B cell (primary cell): ENCODE measurements around the gene RHCG. TPM values are rescaled to one million over a fixed set of nuclear protein-coding genes. Genes with fewer than 3 reads are reported as not detected.

Experiments
- ATAC-seq: fragments of 200-7000 bp; cut with Tn5 transposase; one replicate; pipeline ENCODE4 v1.10.0; 2021; ENCODE audit warnings: low read depth, mild to moderate bottlenecking, moderate number of reproducible peaks, moderate library complexity
- CTCF ChIA-PET: fragments of 350-600 bp; sonication (Branson Sonifier 250); formaldehyde crosslinking; loops from one replicate; lab custom pipeline; 2021; ENCODE audit warnings: antibody characterized with exemption, inconsistent platforms; lab: Charles Lee
- POLR2A ChIA-PET: fragments of 350-600 bp; sonication (Branson Sonifier 250); formaldehyde crosslinking; loops from one replicate; lab custom pipeline; 2021; ENCODE audit warnings: antibody characterized with exemption; lab: Charles Lee
- DNase-seq: peaks from one replicate; pipeline ENCODE4 v3.0.0; 2013
- H2AFZ ChIP-seq: 2 replicates; pipeline ENCODE4 v1.6.1; 2012; ENCODE audit warnings: mild to moderate bottlenecking, low read depth, low read length; ENCODE audit not compliant: insufficient read depth, poor library complexity, severe bottlenecking
- H3K27ac ChIP-seq, 2 donors: 1 replicate in 1 of 2; 2 replicates in 1 of 2; pipeline ENCODE4 v1.5.1; 2012 to 2013; ENCODE audit warnings: low read length in 2 of 2, mild to moderate bottlenecking in 2 of 2, moderate library complexity in 1 of 2
- H3K27me3 ChIP-seq, 4 experiments: fragments of 200-600 bp in 1 of 4; sonication (generic) in 1 of 4; replicated peaks in 1 of 4; 1 replicate in 2 of 4; 2 replicates in 2 of 4; pipeline versions ENCODE4 v1.6.1 to v1.7.0; 2013 to 2016; ENCODE audit warnings: low read length in 3 of 4, mild to moderate bottlenecking in 2 of 4, mixed read lengths in 1 of 4, moderate library complexity in 1 of 4; ENCODE audit not compliant: insufficient read depth in 4 of 4, control insufficient read depth in 3 of 4; ENCODE audit errors: control extremely low read depth in 1 of 4
- H3K36me3 ChIP-seq, 2 experiments: replicated peaks in 1 of 2; 1 replicate in 1 of 2; 2 replicates in 1 of 2; pipeline versions ENCODE4 v1.6.1 to v1.7.1; 2013; ENCODE audit warnings: low read length in 1 of 2; ENCODE audit not compliant: insufficient read depth in 2 of 2, control insufficient read depth in 1 of 2; ENCODE audit errors: control extremely low read depth in 1 of 2, extremely low read depth in 1 of 2
- H3K4me1 ChIP-seq, 2 donors: fragments of 200-600 bp in 1 of 2; sonication (generic) in 1 of 2; 1 replicate in 1 of 2; 2 replicates in 1 of 2; pipeline versions ENCODE4 v1.5.1 to v1.6.1; 2013 to 2017; ENCODE audit warnings: low read length in 2 of 2; ENCODE audit not compliant: control insufficient read depth in 2 of 2, insufficient read depth in 2 of 2
- H3K4me2 ChIP-seq: replicated peaks from 2 replicates; pipeline ENCODE3; 2012; ENCODE audit warnings: mild to moderate bottlenecking, low read depth, low read length; ENCODE audit not compliant: poor library complexity, severe bottlenecking
- H3K4me3 ChIP-seq, 5 experiments: fragments of 200-600 bp in 1 of 5; sonication (generic) in 1 of 5; 1 replicate in 3 of 5; 2 replicates in 2 of 5; pipeline versions ENCODE4 v1.5.1 to v1.7.0; 2011 to 2016; ENCODE audit warnings: low read length in 4 of 5, mild to moderate bottlenecking in 4 of 5, low read depth in 2 of 5, control low read depth in 1 of 5, moderate library complexity in 1 of 5; ENCODE audit not compliant: insufficient read depth in 1 of 5; ENCODE audit errors: control extremely low read depth in 1 of 5, extremely low read depth in 1 of 5
- H3K79me2 ChIP-seq: fragments of 200-600 bp; sonication (generic); one replicate; pipeline ENCODE4 v1.6.0; 2016; ENCODE audit warnings: low read length; ENCODE audit not compliant: control insufficient read depth, insufficient read depth
- H3K9ac ChIP-seq: fragments of 200-600 bp; sonication (generic); 2 replicates; pipeline ENCODE4 v1.6.1; 2017; ENCODE audit warnings: mild to moderate bottlenecking, low read length, moderate library complexity
- H3K9me3 ChIP-seq, 3 donors: one replicate each; pipeline versions ENCODE4 v1.6.1 to v1.7.1; 2013; ENCODE audit warnings: low read length in 2 of 3; ENCODE audit not compliant: control insufficient read depth in 2 of 3, insufficient read depth in 1 of 3; ENCODE audit errors: control extremely low read depth in 1 of 3
- H4K20me1 ChIP-seq: 2 replicates; pipeline ENCODE4 v1.6.0; 2012; ENCODE audit warnings: mild to moderate bottlenecking, low read length; ENCODE audit not compliant: insufficient read depth, control insufficient read depth, poor library complexity, severe bottlenecking
- H3K27ac Mint-ChIP-seq: one replicate; pipeline ENCODE4 v1.8.0; 2021; ENCODE audit warnings: mixed read lengths
- H3K27me3 Mint-ChIP-seq: one replicate; pipeline ENCODE4 v1.8.0; 2021; ENCODE audit warnings: mixed read lengths
- H3K4me1 Mint-ChIP-seq: one replicate; pipeline ENCODE4 v1.8.0; 2021; ENCODE audit warnings: mixed read lengths
- H3K4me3 Mint-ChIP-seq: one replicate; pipeline ENCODE4 v1.8.0; 2021; ENCODE audit warnings: mixed read lengths
- H3K9me3 Mint-ChIP-seq: one replicate; pipeline ENCODE4 v1.8.0; 2022; ENCODE audit warnings: mixed read lengths; ENCODE audit not compliant: insufficient read depth
- EZH2 ChIP-seq: IDR thresholded peaks from 2 replicates; pipeline ENCODE4 v1.6.1; 2012; ENCODE audit warnings: borderline replicate concordance, low read depth, mild to moderate bottlenecking, moderate library complexity, low read length; ENCODE audit not compliant: insufficient read depth, poor library complexity, severe bottlenecking
- WGBS: methylation state at CpG from one replicate; pipeline ENCODE4 v1.1.5; 2013; ENCODE audit warnings: missing lambda C conversion rate; ENCODE audit not compliant: insufficient coverage; 5-methylcytosine and 5-hydroxymethylcytosine counted together
- intact Hi-C: fragments of 100-400 bp; cut with micrococcal nuclease; formaldehyde crosslinking; loops from one replicate; pipeline ENCODE4 v1.10.0; 2022
- polyA plus RNA-seq: library from polyadenylated mRNA; depleted of rRNA; stranded (reverse); fragments of >200 nt; gene quantifications from 2 replicates; pipeline ENCODE4 v1.2.3, GENCODE V29; 2012
- total RNA-seq, 2 donors: library from RNA; stranded (reverse); fragments of 120-200 nt in 1 of 2; gene quantifications; 1 replicate in 1 of 2; 2 replicates in 1 of 2; pipeline versions ENCODE4 v1.2.3 to v1.2.4, GENCODE V29; 2013 to 2022
- TF ChIP-seq, protein P1 (sequence below): fragments of 200-600 bp; IDR thresholded peaks from one replicate; pipeline ENCODE4 v1.8.0; 2022; ENCODE audit warnings: antibody characterized with exemption, mild to moderate bottlenecking

RHCG gene
- total and polyA plus RNA-seq, 2 donors (not counting 1 experiment from before 2014, with no cell fraction given), result not detected

DNA sequence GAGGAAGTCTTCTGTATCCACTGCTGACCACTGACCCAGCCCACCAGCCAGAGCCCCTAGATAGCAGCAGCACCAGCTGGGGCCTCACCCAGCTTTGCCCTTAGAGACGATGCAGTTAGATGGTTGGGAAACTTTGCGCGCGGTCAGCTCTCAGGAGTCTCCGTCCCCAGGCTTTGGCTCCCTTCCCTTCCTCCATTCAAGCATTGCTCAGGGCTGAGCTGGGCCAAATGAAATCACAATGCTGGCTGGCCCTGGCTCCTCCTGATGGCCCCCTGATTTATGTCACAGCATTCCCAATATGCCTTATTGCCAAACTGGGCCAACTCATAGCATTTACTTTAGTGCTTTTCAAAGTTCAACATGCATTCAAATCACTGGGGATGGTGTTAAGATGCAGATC is 34.6 kb upstream of the RHCG start:
- POLR2A ChIA-PET, result no interaction called here
- Histone ChIP-seq H3K27ac (no peak overlapping the region), H3K79me2 (no peaks in the 10 kb centered on the region)

DNA sequence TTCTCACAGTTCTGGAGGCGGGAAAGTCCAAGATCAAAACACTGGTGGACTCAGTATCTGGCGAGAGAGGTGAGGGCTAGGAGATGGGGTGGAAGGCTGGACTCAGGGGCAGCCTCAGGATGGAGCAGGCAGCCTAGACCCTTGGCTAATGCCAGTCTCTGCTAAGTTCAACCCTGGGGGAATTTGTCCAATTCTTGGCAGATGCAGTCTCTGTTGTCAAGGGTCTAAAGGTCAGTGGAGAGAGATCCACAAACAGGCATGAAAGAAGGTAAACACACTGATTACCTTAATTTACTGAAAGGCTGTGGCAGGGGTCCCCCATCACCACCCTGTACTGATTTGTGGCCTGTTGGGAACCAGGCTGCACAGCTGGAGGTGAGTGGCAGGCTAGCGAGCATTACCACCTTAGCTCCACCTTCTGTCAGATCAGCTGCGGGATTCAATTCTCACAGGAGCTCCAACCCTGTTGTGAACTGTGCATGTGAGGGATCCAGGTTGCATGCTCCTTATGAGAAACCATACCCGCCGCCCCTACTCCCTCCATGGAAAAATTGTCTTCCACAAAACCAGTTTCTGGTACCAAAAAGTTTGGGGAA is 32.5 kb upstream of the RHCG start:
- Histone ChIP-seq H3K9me3 (no peaks in the 10 kb centered on the region), H3K27me3 (peaks cover 0 to 5% (median 0%) of the 10 kb centered on the region in 4 experiments), H3K27ac (no peak overlapping the region), H3K9ac (no peak overlapping the region), H3K79me2 (no peaks in the 10 kb centered on the region), H3K4me1 (no peaks in the 10 kb centered on the region), H3K36me3 (no peaks in the 10 kb centered on the region), H3K4me3 (no peak overlapping the region), H4K20me1 (no peaks in the 10 kb centered on the region), H2AFZ (no peak overlapping the region), H3K4me2 (no peak overlapping the region)
- CTCF ChIA-PET, result no interaction called here
- Mint-ChIP-seq H3K4me1 (no peaks in the 10 kb centered on the region), H3K9me3 (peaks cover under 1% of the 10 kb centered on the region), H3K27ac (no peak overlapping the region), H3K27me3 (peaks cover 17% of the 10 kb centered on the region), H3K4me3 (no peak overlapping the region)
- intact Hi-C loops, result no loop called here
- TF ChIP-seq EZH2, result no peak
- TF ChIP-seq, protein P1, sequence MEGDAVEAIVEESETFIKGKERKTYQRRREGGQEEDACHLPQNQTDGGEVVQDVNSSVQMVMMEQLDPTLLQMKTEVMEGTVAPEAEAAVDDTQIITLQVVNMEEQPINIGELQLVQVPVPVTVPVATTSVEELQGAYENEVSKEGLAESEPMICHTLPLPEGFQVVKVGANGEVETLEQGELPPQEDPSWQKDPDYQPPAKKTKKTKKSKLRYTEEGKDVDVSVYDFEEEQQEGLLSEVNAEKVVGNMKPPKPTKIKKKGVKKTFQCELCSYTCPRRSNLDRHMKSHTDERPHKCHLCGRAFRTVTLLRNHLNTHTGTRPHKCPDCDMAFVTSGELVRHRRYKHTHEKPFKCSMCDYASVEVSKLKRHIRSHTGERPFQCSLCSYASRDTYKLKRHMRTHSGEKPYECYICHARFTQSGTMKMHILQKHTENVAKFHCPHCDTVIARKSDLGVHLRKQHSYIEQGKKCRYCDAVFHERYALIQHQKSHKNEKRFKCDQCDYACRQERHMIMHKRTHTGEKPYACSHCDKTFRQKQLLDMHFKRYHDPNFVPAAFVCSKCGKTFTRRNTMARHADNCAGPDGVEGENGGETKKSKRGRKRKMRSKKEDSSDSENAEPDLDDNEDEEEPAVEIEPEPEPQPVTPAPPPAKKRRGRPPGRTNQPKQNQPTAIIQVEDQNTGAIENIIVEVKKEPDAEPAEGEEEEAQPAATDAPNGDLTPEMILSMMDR, result no peak
- POLR2A ChIA-PET, result no interaction called here
- no peak for DNase-seq
- 93% methylated on average over 3 of the region's 6 CpGs for WGBS
- no peak for ATAC-seq

More for the DNA sequence above, 34.6 kb upstream of the RHCG start:
- Histone ChIP-seq H2AFZ (no peak overlapping the region), H3K4me2 (no peak overlapping the region), H3K36me3 (no peaks in the 10 kb centered on the region), H3K27me3 (peaks cover 0 to 2% (median 0%) of the 10 kb centered on the region in 4 experiments), H3K9me3 (no peaks in the 10 kb centered on the region), H3K4me1 (no peaks in the 10 kb centered on the region), H3K9ac (no peak overlapping the region), H4K20me1 (no peaks in the 10 kb centered on the region), H3K4me3 (no peak overlapping the region)
- ATAC-seq (no peak), DNase-seq (no peak)
- WGBS, result 80% methylated on average over 5 of the region's 5 CpGs
- CTCF ChIA-PET, result no interaction called here
- no peaks in the 10 kb centered on the region for H3K4me1 Mint-ChIP-seq
- no peak overlapping the region for H3K27ac Mint-ChIP-seq
- peaks cover 3% of the 10 kb centered on the region for H3K9me3 Mint-ChIP-seq
- H3K4me3 Mint-ChIP-seq, result no peak overlapping the region
- intact Hi-C loops, result no loop called here
- no peak for TF ChIP-seq EZH2
- TF ChIP-seq, protein P1, result no peak
- H3K27me3 Mint-ChIP-seq, result peaks cover 20% of the 10 kb centered on the region
